NT2/D1 (cell line): Measurements from ENCODE around the gene PDIA6.

ENCODE experiments used
- DNase-seq: peaks from one replicate; pipeline ENCODE4 v3.0.0-alpha.2; 2011; ENCODE audit warnings: low read depth, low spot score
- H3K27me3 ChIP-seq: 2 replicates; pipeline ENCODE4 v1.6.0; 2011; ENCODE audit warnings: mild to moderate bottlenecking; ENCODE audit not compliant: insufficient read length, insufficient read depth
- H3K36me3 ChIP-seq: 2 replicates; pipeline ENCODE4 v1.6.1; 2011; ENCODE audit warnings: mild to moderate bottlenecking, low read length, mixed read lengths; ENCODE audit not compliant: insufficient read depth, insufficient read length
- H3K4me1 ChIP-seq: 2 replicates; pipeline ENCODE4 v1.5.1; 2011; ENCODE audit not compliant: insufficient read depth, insufficient read length
- H3K4me3 ChIP-seq: 2 replicates; pipeline ENCODE4 v1.5.1; 2011; ENCODE audit warnings: low read depth; ENCODE audit not compliant: insufficient read length
- H3K9ac ChIP-seq: 2 replicates; pipeline ENCODE4 v1.6.0; 2011; ENCODE audit warnings: low read depth; ENCODE audit not compliant: insufficient read length
- H3K9me3 ChIP-seq: 2 replicates; pipeline ENCODE4 v1.5.1; 2011; ENCODE audit warnings: mild to moderate bottlenecking, low read length; ENCODE audit not compliant: insufficient read depth
- SUZ12 ChIP-seq: IDR thresholded peaks from 2 replicates; pipeline ENCODE4 v1.6.1; 2011; ENCODE audit not compliant: insufficient read length, insufficient read depth; ENCODE audit errors: extremely low read depth
- YY1 ChIP-seq: IDR thresholded peaks from 2 replicates; pipeline ENCODE4 v1.6.1; 2011; ENCODE audit not compliant: insufficient read length, insufficient read depth
- ZNF274 ChIP-seq: IDR thresholded peaks from 2 replicates; pipeline ENCODE4 v1.6.1; 2011; ENCODE audit warnings: mild to moderate bottlenecking, low read depth, low read length

PDIA6 gene

DNA sequence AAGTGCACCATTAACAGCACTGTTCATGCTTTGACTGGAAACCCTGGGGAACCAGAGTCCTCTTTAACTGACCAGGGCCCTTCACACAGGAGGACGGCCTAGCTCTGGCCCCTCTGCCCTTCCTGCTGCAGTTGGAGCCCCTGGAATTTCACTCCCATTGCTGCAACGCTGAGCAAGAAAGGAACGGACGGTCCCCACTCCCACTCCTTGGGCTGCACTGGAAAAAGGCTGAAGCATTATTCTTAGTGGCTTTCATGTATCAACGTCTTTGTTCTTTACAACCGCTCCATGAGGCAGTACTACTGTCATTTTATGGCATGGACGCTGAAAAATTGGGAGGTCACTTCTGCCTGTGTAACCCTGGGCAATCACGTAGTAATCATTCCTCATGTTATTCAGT, 9.9 kb downstream of the PDIA6 start:
- Histone ChIP-seq H3K9me3 (no peaks in the 10 kb centered on the region), H3K4me3 (no peak overlapping the region), H3K9ac (no peak overlapping the region), H3K36me3 (peaks cover 41% of the 10 kb centered on the region), H3K27me3 (no peaks in the 10 kb centered on the region), H3K4me1 (no peaks in the 10 kb centered on the region)
- TF ChIP-seq ZNF274 (no peak), SUZ12 (no peak), YY1 (no peak)
- no peak for DNase-seq

DNA sequence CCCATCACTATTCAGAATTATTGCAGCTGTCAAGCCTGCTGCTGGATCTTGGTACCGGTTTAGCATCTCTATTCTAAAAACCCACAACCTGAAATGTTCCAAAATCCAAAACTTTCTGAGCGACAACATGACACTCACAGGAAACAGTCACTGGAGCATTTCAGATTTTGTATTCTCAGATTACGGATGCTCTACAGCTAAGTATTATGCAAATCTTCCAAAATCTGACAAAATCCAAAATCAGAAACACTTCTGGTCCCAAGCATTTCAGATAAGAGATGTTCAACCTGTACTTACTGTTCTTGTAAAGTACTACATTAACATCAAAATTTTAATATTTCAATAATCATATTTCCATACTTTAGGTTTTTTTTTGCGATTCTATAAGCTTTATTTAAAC, 12.4 kb downstream of the PDIA6 start:
- H3K9ac ChIP-seq, result no peak overlapping the region
- H3K36me3 ChIP-seq, result peaks cover 55% of the 10 kb centered on the region
- H3K9me3 ChIP-seq, result no peaks in the 10 kb centered on the region
- H3K27me3 ChIP-seq, result no peaks in the 10 kb centered on the region
- no peak overlapping the region for H3K4me3 ChIP-seq
- DNase-seq, result no peak
- no peaks in the 10 kb centered on the region for H3K4me1 ChIP-seq
- TF ChIP-seq YY1 (no peak), SUZ12 (no peak), ZNF274 (no peak)

DNA sequence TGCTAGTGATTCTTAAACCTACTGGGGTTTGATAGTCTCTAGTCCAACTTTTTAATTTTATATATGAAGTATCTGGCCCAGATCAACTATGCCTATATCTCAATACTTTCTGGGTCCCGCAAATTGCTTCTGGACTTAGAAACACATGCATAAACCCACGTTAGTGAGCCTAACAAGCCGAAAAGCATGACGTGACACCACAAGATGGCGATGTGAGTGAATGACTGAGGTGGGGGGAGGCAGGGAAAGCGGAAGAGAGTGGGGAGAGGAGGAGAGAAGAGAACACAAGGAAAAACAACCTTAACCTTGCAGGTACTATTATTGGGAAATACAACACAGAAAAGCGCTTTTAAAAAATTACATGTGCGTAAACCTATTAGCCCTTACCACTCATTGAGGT, 13.8 kb downstream of the PDIA6 start:
- DNase-seq, result no peak
- no peaks in the 10 kb centered on the region for H3K4me1 ChIP-seq
- no peaks in the 10 kb centered on the region for H3K27me3 ChIP-seq
- no peak overlapping the region for H3K4me3 ChIP-seq
- no peaks in the 10 kb centered on the region for H3K9me3 ChIP-seq
- TF ChIP-seq ZNF274, result no peak
- TF ChIP-seq SUZ12, result no peak
- TF ChIP-seq YY1, result no peak
- no peak overlapping the region for H3K9ac ChIP-seq
- peaks cover 63% of the 10 kb centered on the region for H3K36me3 ChIP-seq

DNA sequence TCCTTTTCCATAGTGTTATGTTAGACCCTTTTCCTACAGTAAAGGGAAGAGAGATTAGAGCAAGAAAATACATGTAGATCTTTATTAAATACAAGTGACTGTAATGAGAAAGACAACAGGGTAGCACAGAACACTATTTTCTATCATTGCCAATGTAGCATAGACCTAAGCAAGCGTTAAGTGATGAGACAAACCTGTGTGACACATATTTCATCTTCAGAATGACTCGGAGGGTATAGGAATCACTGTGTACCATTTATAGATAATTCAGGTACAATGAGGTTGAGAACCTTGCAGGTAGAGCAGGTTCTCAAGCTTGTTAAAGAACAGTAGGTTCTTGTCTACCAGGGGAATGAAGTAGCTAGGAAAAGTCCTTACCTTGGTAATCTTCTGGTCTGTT, 15.9 kb downstream of the PDIA6 start:
- no peak for DNase-seq
- Histone ChIP-seq H3K27me3 (no peaks in the 10 kb centered on the region), H3K9ac (no peak overlapping the region), H3K4me1 (no peaks in the 10 kb centered on the region), H3K36me3 (peaks cover 73% of the 10 kb centered on the region), H3K4me3 (no peak overlapping the region), H3K9me3 (no peaks in the 10 kb centered on the region)
- no peak for TF ChIP-seq SUZ12
- no peak for TF ChIP-seq ZNF274
- TF ChIP-seq YY1, result no peak

DNA sequence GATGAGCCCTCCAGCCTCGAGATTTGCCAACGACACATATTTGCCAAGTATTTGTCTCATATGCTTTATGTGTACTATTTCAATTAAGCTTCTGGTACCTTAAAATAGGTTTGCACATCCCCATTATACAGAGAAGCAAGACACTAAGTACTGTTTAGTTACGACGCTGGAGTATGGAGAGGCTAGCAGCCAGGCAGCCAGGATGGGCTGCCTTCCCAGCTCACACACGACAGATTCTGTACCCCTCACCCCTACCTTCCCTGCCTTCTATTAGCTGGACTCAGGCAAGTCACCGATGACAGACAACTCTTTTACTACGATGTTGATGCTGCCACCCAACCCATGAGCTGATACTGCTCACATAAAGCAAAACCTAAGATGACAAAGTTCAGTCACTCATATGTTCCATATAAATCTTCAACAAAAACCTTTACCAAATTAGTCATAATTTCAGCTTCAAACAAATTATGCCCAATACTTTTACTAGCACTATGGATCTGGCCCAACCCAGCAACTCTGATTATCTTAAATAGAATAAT, 17.0 kb downstream of the PDIA6 start:
- no peak overlapping the region for H3K9ac ChIP-seq
- TF ChIP-seq SUZ12 (no peak), ZNF274 (no peak)
- DNase-seq, result no peak
- H3K9me3 ChIP-seq, result no peaks in the 10 kb centered on the region
- H3K27me3 ChIP-seq, result no peaks in the 10 kb centered on the region
- no peak overlapping the region for H3K4me3 ChIP-seq
- H3K4me1 ChIP-seq, result no peaks in the 10 kb centered on the region
- peaks cover 73% of the 10 kb centered on the region for H3K36me3 ChIP-seq

DNA sequence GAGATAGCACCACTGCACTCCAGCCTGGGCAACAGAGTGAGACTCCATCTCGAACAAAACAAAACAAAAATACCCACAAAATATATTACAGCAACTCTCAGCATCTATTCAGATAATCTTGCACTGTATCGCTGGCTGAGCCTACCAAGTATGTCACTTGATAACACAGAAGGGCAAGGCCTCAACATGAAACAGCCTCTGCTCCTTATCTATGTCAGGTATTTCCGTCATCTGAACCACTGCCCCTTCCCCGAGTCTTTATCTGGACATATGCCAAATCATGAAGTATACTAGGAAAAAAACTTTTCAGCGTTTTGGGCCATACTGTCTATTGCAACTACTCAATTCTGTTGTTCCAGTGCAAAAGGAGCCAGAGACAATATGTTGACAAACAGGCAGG, 17.7 kb downstream of the PDIA6 start:
- Histone ChIP-seq H3K36me3 (peaks cover 69% of the 10 kb centered on the region), H3K4me1 (no peaks in the 10 kb centered on the region), H3K27me3 (no peaks in the 10 kb centered on the region), H3K9ac (no peak overlapping the region), H3K4me3 (no peak overlapping the region), H3K9me3 (no peaks in the 10 kb centered on the region)
- no peak for TF ChIP-seq SUZ12
- no peak for TF ChIP-seq ZNF274
- TF ChIP-seq YY1, result no peak
- no peak for DNase-seq

DNA sequence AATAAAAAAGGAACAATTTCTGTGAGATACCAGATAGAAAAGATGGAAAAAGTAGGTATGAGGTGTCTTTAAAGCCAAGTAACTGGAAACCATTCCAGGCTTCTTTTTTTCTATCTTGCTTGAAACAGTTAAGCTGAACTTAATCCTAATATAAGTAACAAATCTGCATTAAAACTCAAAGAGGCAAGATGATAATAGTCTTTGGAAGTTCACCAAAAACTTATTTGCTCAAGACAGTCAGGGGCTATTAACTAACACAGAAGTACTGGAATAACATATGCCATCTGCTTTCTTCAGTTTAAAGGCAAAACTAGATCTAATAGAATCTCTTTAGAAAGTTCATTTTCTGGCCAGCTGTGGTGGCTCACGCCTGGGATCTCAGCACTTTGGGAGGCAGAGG, 18.8 kb downstream of the PDIA6 start:
- Histone ChIP-seq H3K36me3 (peaks cover 72% of the 10 kb centered on the region), H3K9ac (no peak overlapping the region), H3K27me3 (no peaks in the 10 kb centered on the region), H3K4me3 (no peak overlapping the region), H3K4me1 (no peaks in the 10 kb centered on the region), H3K9me3 (no peaks in the 10 kb centered on the region)
- TF ChIP-seq YY1 (no peak), SUZ12 (no peak), ZNF274 (no peak)
- no peak for DNase-seq
